GM15510 (cell line): ENCODE measurements around the gene RPLP2.

Experiments
- POLR2A ChIP-seq: IDR thresholded peaks from 3 replicates; pipeline ENCODE4 v1.6.1; 2011; ENCODE audit warnings: borderline replicate concordance; ENCODE audit not compliant: insufficient read length; ENCODE audit errors: extremely low read depth

Gene RPLP2

DNA sequence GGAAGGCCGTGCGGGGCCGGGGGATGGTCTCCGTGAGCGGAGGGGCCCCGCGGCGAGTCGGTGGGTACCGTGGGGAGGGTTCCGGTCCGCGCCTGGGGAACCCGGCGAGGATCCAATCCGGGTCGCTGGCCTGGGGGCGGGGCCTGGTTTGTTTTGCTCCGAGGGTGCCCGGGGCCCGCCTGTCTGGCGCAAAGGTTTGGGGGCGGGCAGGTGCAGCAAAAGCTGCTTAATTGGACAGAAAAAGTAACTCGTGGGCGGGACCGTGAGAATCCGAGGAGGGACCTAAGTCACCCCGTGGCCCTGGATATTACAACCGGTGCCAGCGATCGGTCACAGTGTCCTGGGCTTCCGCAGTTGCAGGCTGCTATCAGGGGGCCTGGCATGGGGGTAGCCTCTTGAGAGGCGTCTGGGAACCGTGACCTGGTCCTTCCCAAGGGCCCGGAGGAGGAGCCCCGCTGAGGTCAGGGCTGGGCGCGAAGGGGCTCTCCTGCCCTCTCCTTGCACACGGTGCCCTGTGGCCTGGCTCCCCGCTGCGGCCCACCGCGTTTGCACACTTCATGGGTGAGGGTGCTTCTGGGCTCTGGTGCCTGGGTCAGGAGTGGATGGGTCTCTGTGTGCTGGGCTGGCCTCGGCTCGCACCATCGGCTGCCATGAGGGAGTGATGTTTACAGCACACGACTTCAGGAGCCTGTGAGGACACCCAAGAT, 10.3 kb downstream of the RPLP2 start:
- TF ChIP-seq POLR2A, result no peak

DNA sequence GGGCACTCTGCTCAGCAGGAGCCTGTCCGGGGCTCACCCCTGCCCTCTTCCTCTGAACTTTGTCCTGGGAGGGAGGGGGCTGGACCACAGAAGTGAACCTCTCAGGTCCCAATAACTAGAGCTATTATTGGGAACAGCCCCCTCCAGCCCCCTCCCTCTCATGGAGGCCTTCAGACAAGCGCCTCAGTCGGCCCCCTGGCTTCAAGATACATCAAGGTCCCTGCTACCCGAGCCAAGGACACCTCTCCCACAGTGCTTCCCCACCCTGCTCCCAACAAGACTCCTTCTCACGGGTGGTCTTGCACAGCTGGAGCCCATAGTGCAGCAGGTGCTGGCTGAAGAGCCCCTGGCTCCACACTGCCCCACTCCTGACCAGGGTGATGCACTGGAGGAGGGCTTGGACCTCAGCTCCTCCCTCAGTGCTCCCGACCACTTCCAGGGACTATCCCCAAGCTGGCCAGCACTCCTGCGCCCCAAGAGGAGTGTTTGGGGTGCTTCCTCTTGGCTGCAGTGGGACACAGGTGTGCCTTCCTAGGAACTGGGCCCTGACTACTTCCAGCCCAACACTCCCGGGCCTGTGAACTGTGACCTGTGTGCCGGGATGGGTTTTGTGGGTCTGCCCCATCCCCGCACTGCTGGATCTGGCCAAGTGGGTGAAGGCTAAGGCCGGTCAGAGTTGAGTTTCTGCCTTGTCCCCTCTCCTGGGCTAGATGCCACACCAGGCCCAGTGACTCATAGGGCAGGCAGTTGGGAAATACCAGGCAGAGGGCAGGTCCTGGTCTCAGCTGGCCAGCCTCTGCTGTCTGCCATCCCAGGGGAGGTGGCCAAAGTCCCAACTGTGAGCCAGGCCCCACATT, 11.1 kb downstream of the RPLP2 start:
- no peak for TF ChIP-seq POLR2A

DNA sequence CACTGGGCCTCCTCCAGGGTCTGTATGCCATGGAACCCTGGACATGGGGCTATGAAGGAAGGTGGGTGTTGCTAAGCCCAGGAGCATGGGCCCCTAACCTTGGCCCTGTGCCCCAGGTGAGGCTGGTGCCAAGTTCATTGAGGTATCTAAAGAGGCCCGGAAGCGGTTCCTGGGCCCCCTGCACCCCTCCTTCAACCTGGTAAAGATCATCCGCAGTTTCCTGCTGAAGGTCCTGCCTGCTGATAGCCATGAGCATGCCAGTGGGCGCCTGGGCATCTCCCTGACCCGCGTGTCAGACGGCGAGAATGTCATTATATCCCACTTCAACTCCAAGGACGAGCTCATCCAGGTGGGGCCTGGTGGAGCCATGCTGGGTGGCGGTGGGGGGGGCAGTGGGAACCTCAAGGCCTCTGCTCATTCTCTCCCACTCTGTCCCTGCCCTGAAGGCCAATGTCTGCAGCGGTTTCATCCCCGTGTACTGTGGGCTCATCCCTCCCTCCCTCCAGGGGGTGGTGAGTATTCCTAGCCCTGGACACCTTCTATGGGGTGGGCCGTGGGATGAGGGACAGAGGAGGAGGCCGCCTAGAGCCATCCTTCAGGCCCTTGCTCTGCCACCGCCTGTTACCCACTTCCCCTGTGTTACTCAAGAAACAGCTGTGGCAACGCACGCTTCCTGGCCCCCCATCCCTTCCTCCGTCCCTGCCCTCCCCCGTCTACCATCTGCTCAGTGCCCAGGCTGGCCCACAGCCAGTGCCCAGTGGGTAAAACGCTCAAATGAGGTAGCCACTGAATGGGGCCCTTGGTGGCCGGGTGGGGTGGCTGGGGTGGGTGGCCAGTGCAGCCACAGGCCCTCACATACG, 12.0 kb downstream of the RPLP2 start:
- no peak for TF ChIP-seq POLR2A

DNA sequence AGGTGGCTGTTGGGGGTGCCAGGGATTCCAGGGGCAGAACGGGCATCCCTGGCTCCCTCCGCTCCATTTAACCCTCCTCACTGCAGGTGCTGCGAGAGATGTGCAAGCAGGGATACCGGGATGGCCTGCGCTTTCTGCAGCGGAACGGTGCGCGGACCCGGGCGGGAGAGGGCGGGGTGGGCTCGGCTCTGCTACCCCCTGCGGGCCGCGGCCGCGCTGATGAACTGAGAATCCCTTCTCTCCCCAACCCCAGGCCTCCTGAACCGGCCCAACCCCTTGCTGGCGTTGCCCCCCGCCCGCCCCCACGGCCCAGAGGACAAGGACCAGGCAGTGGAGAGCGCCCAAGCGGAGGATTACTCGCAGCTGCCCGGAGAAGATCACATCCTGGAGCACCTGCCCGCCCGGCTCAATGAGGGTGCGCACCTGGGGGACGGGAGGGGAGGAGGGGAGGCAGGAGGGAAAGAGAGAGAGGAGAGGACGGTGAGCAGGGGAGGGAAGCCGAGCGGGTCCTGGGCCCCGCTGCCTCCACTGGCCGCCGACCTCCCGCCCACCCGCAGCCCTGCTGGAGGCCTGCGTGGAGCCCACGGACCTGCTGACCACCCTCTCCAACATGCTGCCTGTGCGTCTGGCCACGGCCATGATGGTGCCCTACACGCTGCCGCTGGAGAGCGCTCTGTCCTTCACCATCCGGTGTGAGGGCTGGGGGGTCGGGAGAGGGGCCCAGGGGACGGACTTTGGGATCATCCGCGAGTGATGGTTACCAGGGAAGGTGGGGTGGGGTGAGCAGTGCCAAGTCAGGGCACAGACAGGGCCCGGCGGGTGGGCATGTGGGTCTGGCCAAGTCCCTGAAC, 13.9 kb downstream of the RPLP2 start:
- no peak for TF ChIP-seq POLR2A

DNA sequence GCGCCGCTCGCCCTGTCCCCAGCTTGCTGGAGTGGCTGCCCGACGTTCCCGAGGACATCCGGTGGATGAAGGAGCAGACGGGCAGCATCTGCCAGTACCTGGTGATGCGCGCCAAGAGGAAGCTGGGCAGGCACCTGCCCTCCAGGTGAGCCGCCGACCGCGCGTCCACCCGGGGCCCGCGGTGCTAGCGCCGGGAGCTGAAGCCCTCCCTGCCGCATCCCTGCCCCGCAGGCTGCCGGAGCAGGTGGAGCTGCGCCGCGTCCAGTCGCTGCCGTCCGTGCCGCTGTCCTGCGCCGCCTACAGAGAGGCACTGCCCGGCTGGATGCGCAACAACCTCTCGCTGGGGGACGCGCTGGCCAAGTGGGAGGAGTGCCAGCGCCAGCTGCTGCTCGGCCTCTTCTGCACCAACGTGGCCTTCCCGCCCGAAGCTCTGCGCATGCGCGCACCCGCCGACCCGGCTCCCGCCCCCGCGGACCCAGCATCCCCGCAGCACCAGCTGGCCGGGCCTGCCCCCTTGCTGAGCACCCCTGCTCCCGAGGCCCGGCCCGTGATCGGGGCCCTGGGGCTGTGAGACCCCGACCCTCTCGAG, 14.6 kb downstream of the RPLP2 start:
- no peak for TF ChIP-seq POLR2A

DNA sequence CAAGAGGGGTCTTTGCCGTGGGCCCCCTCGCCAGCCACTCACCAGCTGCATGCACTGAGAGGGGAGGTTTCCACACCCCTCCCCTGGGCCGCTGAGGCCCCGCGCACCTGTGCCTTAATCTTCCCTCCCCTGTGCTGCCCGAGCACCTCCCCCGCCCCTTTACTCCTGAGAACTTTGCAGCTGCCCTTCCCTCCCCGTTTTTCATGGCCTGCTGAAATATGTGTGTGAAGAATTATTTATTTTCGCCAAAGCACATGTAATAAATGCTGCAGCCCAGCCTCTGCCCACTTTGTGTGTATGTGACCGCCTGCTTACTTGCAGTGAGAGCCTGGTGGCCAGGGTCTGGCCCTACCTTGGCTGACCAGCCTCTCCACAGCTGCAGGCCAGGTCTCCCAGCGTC, 15.2 kb downstream of the RPLP2 start:
- TF ChIP-seq POLR2A, result no peak

DNA sequence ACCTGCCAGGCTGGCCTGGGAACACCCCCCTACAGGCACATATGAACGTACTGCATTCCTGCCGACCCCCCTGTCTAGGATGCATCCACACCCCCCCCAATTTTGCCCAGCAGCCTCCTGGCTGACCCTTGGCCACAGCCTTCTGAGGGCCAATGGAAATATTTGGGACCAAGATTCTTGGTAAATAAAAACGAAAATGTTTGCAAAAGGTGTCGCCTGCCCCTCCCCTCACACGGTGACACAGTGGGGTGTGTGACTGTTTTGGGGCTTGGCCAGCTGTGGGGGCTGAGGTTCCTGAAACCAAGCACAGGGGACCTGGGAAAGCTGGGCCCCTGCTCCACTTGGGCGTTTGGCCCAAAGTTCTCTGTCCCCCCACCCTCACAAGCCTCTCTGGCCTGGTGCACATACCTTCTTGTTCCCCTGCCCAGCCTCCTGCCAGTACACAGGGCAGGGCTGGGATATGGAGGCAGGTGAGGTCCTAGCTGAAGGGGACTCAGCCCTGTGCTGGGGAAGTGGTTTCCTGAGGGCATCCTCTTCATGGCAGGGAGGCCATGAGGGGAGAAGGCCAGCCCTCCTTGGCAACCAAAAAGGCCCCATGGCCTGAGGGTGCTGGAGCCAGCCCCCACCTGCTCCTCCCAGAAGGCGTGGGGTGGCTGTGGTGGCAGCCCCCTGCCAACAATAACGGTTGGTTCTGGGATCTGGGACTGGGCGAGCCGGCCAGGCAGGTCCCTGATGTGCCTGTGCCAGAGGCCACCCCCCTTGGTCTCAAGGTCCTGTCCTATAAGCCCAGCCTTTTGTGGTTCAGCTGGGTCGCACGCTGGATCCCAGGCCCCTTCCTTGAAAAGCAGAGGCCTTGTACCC, 15.8 kb downstream of the RPLP2 start:
- TF ChIP-seq POLR2A, result no peak

DNA sequence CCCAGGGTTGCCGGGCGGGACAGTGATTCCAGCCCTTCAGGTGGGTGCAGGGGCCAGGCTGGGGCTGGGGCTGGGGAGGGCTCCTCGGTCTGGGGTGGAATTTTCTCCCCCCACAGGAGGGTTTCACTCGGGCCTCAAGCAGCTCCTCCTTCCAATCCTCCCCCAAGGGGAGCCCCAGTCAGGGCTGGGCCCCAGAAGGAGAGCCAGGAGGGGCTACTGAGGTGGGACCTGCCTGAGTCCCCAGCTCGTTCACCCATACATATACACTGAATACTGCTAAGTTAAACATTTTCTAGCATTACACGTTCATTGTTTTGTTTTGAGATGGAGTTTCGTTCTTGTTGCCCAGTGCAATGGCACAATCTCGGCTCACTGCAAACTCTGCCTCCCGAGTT, 16.5 kb downstream of the RPLP2 start:
- no peak for TF ChIP-seq POLR2A

DNA sequence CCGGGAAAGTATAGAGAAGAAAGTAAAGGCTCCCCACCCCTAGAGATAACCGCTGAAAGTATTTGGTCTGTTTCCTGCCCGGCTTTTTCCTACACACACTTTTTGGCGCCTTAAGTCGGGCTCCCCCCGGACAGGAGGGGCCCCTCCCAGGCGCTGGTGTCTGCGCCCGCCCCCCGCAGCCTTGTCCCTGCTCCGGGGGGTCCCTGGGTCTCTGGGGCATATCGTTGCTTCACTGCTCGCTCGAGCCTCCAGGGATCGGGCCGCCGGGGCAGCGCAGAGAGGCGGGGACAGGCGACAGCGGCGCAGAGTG, 17.0 kb downstream of the RPLP2 start:
- no peak for TF ChIP-seq POLR2A

DNA sequence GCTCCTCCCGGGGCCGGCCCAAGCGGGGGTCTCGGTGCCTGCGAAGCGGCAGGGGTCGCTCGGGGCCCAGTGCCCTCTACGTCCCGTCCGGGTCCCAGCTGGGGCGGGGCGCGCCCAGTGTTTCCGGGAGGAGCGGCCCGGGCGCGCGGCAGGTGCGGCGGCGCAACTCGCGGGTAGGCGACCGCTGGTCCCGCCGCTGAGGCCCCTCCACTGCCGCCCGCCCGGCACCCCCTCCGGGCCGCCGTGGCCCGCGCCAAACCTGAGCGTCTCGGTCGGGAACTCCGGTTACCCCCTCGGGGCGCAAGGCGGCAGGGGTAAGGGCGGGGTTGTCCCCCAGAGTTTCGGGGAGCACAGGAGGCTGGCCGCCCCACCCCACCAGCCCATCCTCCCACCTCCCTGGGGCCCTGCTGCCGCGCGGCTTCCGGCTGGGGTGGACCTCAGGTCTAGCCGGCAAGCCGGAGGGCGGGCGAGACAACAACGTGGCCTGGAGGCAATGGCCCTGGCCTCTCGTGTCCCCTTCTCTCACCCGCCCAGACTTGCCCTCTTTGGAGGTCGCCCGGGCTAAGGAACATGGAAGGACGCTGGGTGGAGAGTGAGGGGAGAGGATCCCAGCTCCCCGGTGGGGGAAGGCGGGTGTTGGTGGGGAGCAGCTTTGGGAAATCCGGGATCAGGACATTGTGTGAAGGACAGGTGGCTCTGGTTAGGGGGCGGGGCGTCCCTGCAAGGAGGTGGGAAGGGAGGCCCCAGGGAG, 17.6 kb downstream of the RPLP2 start:
- TF ChIP-seq POLR2A, result peak; percentile 49

DNA sequence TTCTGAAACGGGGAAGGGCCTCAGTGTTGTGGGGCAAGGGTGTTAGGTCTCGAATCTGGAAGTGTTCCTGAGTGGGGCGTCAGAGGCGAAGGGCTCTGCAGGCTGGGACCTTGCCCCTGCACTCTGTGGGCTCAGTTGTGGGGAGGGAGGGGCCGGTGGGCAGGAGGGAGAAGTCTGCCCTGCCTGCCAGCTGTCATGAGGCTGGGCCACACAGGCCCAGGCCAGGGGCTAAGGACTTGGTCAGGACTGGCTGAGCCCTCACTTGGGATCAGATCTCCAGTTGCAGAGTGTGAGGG, 18.1 kb downstream of the RPLP2 start, which contains the start of gene CRACR2B:
Gene CRACR2B, plus strand, starts transcription at position 23 of the 296 bp plus-strand sequence. CDS start 689 bp downstream, outside the sequence.
- no peak for TF ChIP-seq POLR2A

DNA sequence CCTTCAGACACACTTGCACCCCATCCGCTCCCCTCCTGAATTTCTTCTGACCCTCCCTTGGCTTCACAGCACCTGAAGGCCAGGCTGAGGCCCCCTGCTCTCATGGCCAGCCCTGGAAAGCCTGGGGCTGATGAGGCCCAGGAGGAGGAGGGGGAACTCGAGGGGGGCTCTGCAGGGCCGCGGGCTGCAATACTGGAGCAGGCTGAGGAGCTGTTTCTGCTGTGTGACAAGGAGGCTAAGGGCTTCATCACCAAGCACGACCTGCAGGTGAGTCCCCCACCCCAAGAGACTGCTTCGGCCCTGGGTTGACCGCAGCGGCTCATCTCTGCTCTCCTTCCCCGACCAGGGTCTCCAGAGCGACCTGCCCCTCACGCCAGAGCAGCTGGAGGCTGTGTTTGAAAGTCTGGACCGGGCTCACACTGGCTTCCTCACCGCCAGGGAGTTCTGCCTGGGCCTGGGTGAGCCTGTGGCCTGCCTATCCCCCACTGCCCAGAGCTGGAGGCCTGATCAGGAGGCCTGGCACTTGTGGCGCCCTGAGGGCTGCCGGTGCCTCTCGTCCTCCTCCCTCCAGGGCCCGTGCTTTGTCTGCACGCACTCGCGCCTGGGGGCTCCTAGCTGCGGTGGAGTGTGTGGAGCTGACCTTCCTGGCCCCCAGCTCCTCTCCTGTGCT, 18.9 kb downstream of the RPLP2 start:
- no peak for TF ChIP-seq POLR2A
